ENCODE measurements around the gene LCNL1.

Gene LCNL1

GRCh38 chr9:136961279-136962065 is 21.3 kb upstream of the LCNL1 start:
- no peak overlapping the region for H3K4me3 ChIP-seq (ENCODE audit: low read depth, low read length)
- no peak for TF ChIP-seq CTCF (IDR thresholded peaks at IDR 0.05; ENCODE audit: low read depth, low read length, missing control alignments)
- DNase-seq (ENCODE audit: low read depth), result no peak

- no peak for TF ChIP-seq CTCF (IDR thresholded peaks at IDR 0.05; ENCODE audit: low read depth, low read length, missing control alignments)
- H3K4me3 ChIP-seq (ENCODE audit: low read depth, low read length), result no peak overlapping the region
- DNase-seq (ENCODE audit: low read depth), result no peak
These were observed 20.6 kb upstream of the LCNL1 start for GRCh38 chr9:136962163-136962562.

GRCh38 chr9:136962701-136963248 is 20.0 kb upstream of the LCNL1 start:
- TF ChIP-seq CTCF (IDR thresholded peaks at IDR 0.05; ENCODE audit: low read depth, low read length, missing control alignments), result no peak
- no peak overlapping the region for H3K4me3 ChIP-seq (ENCODE audit: low read depth, low read length)
- no peak for DNase-seq (ENCODE audit: low read depth)

- DNase-seq (ENCODE audit: low read depth), result no peak
- H3K4me3 ChIP-seq (ENCODE audit: low read depth, low read length), result no peak overlapping the region
- no peak for TF ChIP-seq CTCF (IDR thresholded peaks at IDR 0.05; ENCODE audit: low read depth, low read length, missing control alignments)
These were observed 19.5 kb upstream of the LCNL1 start for GRCh38 chr9:136963341-136963740.

GRCh38 chr9:136963751-136964150 is 19.0 kb upstream of the LCNL1 start:
- no peak for DNase-seq (ENCODE audit: low read depth)
- TF ChIP-seq CTCF (IDR thresholded peaks at IDR 0.05; ENCODE audit: low read depth, low read length, missing control alignments), result no peak
- no peak overlapping the region for H3K4me3 ChIP-seq (ENCODE audit: low read depth, low read length)

- H3K4me3 ChIP-seq (ENCODE audit: low read depth, low read length), result no peak overlapping the region
- no peak for TF ChIP-seq CTCF (IDR thresholded peaks at IDR 0.05; ENCODE audit: low read depth, low read length, missing control alignments)
- no peak for DNase-seq (ENCODE audit: low read depth)
These were observed 18.6 kb upstream of the LCNL1 start for GRCh38 chr9:136964171-136964689.
